C4-2B (cell line): ENCODE measurements around the gene DLG4.
"Not testable (repeated sequence)": the region's sequence is repeated elsewhere in the genome, so short reads cannot be mapped to it uniquely, and the experiment has no call there.

ENCODE experiments used
- ZFX ChIP-seq: fragments of 450-650 bp; IDR thresholded peaks from 2 replicates; pipeline ENCODE4 v1.6.1; 2017
- TF ChIP-seq, protein P1 (sequence below): fragments of 450-650 bp; conservative IDR thresholded peaks from 2 replicates; pipeline ENCODE4 v1.5.1; 2017; ENCODE audit warnings: mild to moderate bottlenecking

DNA sequence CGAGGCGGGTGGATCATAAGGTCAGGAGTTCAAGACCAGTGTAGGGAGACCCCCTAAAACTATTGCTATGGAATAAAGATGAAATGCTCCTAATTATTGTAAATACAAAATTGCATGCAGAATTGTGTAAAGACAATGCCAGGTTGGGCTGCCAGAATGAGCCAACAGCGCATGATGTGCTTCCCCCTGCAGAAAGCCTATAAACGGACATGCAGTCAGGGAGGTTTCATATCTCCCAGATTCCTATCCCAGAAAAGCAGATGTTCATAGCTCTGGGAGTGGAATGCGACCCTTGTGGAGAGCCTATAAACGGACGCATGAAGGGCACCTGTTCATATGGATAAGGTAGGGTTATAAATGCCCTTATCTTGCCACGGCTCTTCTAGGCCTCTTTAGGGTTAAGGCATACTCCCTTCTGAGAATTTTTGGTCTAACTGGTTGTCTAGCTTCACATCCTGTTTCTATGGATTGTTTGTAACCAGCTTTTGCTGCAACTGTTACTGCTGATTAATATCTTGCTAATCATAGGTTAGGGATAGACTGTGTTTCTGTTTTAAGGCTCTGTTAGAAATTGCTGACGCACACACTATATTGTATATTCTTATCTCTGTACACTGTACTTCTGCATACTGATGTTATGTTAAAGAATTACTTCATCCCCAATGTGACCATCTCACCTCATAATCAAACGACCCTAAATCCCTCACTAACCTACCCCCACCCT lies 50.6 kb downstream of the DLG4 start:
- TF ChIP-seq, protein P1, sequence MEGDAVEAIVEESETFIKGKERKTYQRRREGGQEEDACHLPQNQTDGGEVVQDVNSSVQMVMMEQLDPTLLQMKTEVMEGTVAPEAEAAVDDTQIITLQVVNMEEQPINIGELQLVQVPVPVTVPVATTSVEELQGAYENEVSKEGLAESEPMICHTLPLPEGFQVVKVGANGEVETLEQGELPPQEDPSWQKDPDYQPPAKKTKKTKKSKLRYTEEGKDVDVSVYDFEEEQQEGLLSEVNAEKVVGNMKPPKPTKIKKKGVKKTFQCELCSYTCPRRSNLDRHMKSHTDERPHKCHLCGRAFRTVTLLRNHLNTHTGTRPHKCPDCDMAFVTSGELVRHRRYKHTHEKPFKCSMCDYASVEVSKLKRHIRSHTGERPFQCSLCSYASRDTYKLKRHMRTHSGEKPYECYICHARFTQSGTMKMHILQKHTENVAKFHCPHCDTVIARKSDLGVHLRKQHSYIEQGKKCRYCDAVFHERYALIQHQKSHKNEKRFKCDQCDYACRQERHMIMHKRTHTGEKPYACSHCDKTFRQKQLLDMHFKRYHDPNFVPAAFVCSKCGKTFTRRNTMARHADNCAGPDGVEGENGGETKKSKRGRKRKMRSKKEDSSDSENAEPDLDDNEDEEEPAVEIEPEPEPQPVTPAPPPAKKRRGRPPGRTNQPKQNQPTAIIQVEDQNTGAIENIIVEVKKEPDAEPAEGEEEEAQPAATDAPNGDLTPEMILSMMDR: not testable (repeated sequence)
- not testable (repeated sequence) for TF ChIP-seq ZFX
